GM18870 (cell line): Measurements from ENCODE around the gene OR12D1.

ENCODE experiments used
- ATAC-seq: cut with Tn5 transposase; IDR thresholded peaks from one replicate; pipeline ENCODE4 v1.9.1; 2021; ENCODE audit warnings: moderate library complexity; ENCODE audit not compliant: unreplicated experiment

OR12D1 gene

GRCh38 chr6:29462022-29462421 lies 47.3 kb downstream of the OR12D1 start:
- ATAC-seq, result no peak

- no peak for ATAC-seq
These were observed 50.6 kb downstream of the OR12D1 start for GRCh38 chr6:29465279-29465678.

DNA sequence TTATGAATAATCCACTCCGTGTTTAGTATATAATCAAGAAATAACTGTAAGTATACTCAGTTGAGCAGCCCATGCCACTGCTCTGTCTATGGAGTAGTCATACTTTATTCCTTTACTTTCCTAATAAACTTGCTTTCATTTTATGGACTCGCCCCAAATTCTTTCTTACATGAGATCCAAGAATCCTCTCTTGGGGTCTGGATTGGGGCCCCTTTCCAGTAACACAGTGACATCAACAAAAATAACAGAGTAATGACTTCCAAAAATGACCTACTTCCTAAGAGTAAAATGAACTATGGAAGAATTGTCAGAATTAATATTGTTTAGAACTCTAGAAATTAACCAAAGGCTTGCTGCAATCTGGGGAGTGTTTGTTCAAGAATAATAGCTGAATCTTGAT lies 51.1 kb downstream of the OR12D1 start:
- ATAC-seq, result no peak

DNA sequence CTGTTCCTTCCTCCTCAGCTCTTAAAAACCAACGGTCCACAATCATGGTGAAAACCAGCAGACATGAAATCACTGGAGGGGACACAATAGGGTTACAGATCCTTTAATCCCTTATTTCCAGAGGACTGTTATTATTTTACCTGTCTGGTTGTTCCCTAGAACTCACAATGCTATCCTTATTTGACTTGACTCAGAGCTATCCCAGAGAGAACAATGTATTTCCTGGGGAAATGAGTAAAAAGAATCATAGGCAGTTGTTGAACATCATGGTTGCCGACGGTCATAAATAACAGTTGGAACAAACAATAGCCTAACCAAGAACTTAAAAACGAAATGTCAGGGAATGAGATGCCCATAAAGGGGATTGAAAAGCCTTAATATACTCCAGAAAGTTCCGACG lies 51.5 kb downstream of the OR12D1 start:
- no peak for ATAC-seq
